ENCODE results near the gene DUSP16. TPM values are rescaled to one million over a fixed set of nuclear protein-coding genes. Genes with fewer than 3 reads are reported as not detected.
"Not testable (repeated sequence)": the region's sequence is repeated elsewhere in the genome, so short reads cannot be mapped to it uniquely, and the experiment has no call there.

Gene DUSP16
- total RNA-seq, 1 experiment from 2014 or later, result 10.6 TPM

- POLR2A ChIA-PET (ENCODE audit: low non-redundant PET), result no interaction called here
- TF ChIP-seq CTCF (conservative IDR thresholded peaks at IDR 0.05; ENCODE audit: low read depth, low read length), result no peak
- no peak for TF ChIP-seq EZH2 (IDR thresholded peaks at IDR 0.05; ENCODE audit: borderline replicate concordance, low read depth, low read length, poor library complexity, severe bottlenecking)
- no peaks in the 10 kb centered on the region for H3K27me3 ChIP-seq (replicated peaks; ENCODE audit: insufficient read depth, low read depth, low read length, poor library complexity)
- no TSS peak for BruUV-seq (replicated peaks)
- no peak overlapping the region for H3K27ac ChIP-seq (ENCODE audit: low read depth, low read length, poor library complexity, severe bottlenecking)
- no peak overlapping the region for H3K4me3 ChIP-seq (ENCODE audit: low read depth, low read length, poor library complexity, severe bottlenecking)
- intact Hi-C loops (cut with micrococcal nuclease; ENCODE audit: unreplicated experiment), result no loop called here
- no peak for DNase-seq (ENCODE audit: low spot score)
- CTCF ChIA-PET, result no interaction called here
- peaks cover 4% of the 10 kb centered on the region for H3K36me3 ChIP-seq (ENCODE audit: insufficient read depth, low read length, poor library complexity, severe bottlenecking)
- H3K4me1 ChIP-seq (ENCODE audit: insufficient read depth, low read length, poor library complexity, severe bottlenecking), result no peaks in the 10 kb centered on the region
- H3K9me3 ChIP-seq (ENCODE audit: low read depth, low read length, poor library complexity, severe bottlenecking), result no peaks in the 10 kb centered on the region
These were observed 87.5 kb downstream of the DUSP16 start for GRCh38 chr12:12474931-12475795.

GRCh38 chr12:12474471-12474928 lies 88.2 kb downstream of the DUSP16 start:
- Histone ChIP-seq H3K36me3 (ENCODE audit: insufficient read depth, low read length, poor library complexity, severe bottlenecking) (peaks cover 4% of the 10 kb centered on the region), H3K4me3 (ENCODE audit: low read depth, low read length, poor library complexity, severe bottlenecking) (no peak overlapping the region), H3K27me3 (replicated peaks; ENCODE audit: insufficient read depth, low read depth, low read length, poor library complexity) (no peaks in the 10 kb centered on the region), H3K9me3 (ENCODE audit: low read depth, low read length, poor library complexity, severe bottlenecking) (no peaks in the 10 kb centered on the region), H3K27ac (ENCODE audit: low read depth, low read length, poor library complexity, severe bottlenecking) (no peak overlapping the region), H3K4me1 (ENCODE audit: insufficient read depth, low read length, poor library complexity, severe bottlenecking) (no peaks in the 10 kb centered on the region)
- TF ChIP-seq EZH2 (IDR thresholded peaks at IDR 0.05; ENCODE audit: borderline replicate concordance, low read depth, low read length, poor library complexity, severe bottlenecking) (no peak), CTCF (conservative IDR thresholded peaks at IDR 0.05; ENCODE audit: low read depth, low read length) (no peak)
- POLR2A ChIA-PET (ENCODE audit: low non-redundant PET), result no interaction called here
- CTCF ChIA-PET, result no interaction called here
- intact Hi-C loops (cut with micrococcal nuclease; ENCODE audit: unreplicated experiment), result no loop called here
- no peak for DNase-seq (ENCODE audit: low spot score)
- no TSS peak for BruUV-seq (replicated peaks)

- CTCF ChIA-PET, result no interaction called here
- POLR2A ChIA-PET (ENCODE audit: low non-redundant PET), result interaction anchor here (0.7 kb wide), 1 partner anchor 11 kb away, joined by 3 read pairs; no protein-coding TSS in a partner anchor
- DNase-seq (ENCODE audit: low spot score), result no peak
- no peaks in the 10 kb centered on the region for H3K27me3 ChIP-seq (replicated peaks; ENCODE audit: insufficient read depth, low read depth, low read length, poor library complexity)
- H3K4me3 ChIP-seq (ENCODE audit: low read depth, low read length, poor library complexity, severe bottlenecking), result no peak overlapping the region
- TF ChIP-seq EZH2 (IDR thresholded peaks at IDR 0.05; ENCODE audit: borderline replicate concordance, low read depth, low read length, poor library complexity, severe bottlenecking), result no peak
- TF ChIP-seq CTCF (conservative IDR thresholded peaks at IDR 0.05; ENCODE audit: low read depth, low read length), result no peak
- no peaks in the 10 kb centered on the region for H3K9me3 ChIP-seq (ENCODE audit: low read depth, low read length, poor library complexity, severe bottlenecking)
- no peak overlapping the region for H3K27ac ChIP-seq (ENCODE audit: low read depth, low read length, poor library complexity, severe bottlenecking)
- BruUV-seq (replicated peaks), result no TSS peak
- intact Hi-C loops (cut with micrococcal nuclease; ENCODE audit: unreplicated experiment), result no loop called here
- peaks cover 4% of the 10 kb centered on the region for H3K36me3 ChIP-seq (ENCODE audit: insufficient read depth, low read length, poor library complexity, severe bottlenecking)
- H3K4me1 ChIP-seq (ENCODE audit: insufficient read depth, low read length, poor library complexity, severe bottlenecking), result no peaks in the 10 kb centered on the region
These were observed 89.4 kb downstream of the DUSP16 start for GRCh38 chr12:12473223-12473622.

GRCh38 chr12:12471982-12472961 lies 90.4 kb downstream of the DUSP16 start:
- BruUV-seq (replicated peaks); H3K36me3 ChIP-seq (ENCODE audit: insufficient read depth, low read length, poor library complexity, severe bottlenecking); DNase-seq (ENCODE audit: low spot score); intact Hi-C loops (cut with micrococcal nuclease; ENCODE audit: unreplicated experiment); H3K4me1 ChIP-seq (ENCODE audit: insufficient read depth, low read length, poor library complexity, severe bottlenecking); CTCF ChIA-PET; H3K27ac ChIP-seq (ENCODE audit: low read depth, low read length, poor library complexity, severe bottlenecking); POLR2A ChIA-PET (ENCODE audit: low non-redundant PET); H3K27me3 ChIP-seq (replicated peaks; ENCODE audit: insufficient read depth, low read depth, low read length, poor library complexity); H3K9me3 ChIP-seq (ENCODE audit: low read depth, low read length, poor library complexity, severe bottlenecking); H3K4me3 ChIP-seq (ENCODE audit: low read depth, low read length, poor library complexity, severe bottlenecking): not testable (repeated sequence)
